Measurements from ENCODE around the gene PKNOX2. TPM values are rescaled to one million over a fixed set of nuclear protein-coding genes. Genes with fewer than 3 reads are reported as not detected.
A peak's percentile ranks its signal among the peaks of the same experiment; 100 is the strongest.

PKNOX2 gene
- total RNA-seq, 1 donor from 2014 or later, result 41.8 TPM

GRCh38 chr11:125348674-125349309 lies 184.2 kb downstream of the PKNOX2 start:
- peak; percentile 84 for DNase-seq (ENCODE audit: low spot score)
- no peaks in the 10 kb centered on the region for H3K9me3 Mint-ChIP-seq (ENCODE audit: unreplicated experiment)
- TF ChIP-seq, protein P1, sequence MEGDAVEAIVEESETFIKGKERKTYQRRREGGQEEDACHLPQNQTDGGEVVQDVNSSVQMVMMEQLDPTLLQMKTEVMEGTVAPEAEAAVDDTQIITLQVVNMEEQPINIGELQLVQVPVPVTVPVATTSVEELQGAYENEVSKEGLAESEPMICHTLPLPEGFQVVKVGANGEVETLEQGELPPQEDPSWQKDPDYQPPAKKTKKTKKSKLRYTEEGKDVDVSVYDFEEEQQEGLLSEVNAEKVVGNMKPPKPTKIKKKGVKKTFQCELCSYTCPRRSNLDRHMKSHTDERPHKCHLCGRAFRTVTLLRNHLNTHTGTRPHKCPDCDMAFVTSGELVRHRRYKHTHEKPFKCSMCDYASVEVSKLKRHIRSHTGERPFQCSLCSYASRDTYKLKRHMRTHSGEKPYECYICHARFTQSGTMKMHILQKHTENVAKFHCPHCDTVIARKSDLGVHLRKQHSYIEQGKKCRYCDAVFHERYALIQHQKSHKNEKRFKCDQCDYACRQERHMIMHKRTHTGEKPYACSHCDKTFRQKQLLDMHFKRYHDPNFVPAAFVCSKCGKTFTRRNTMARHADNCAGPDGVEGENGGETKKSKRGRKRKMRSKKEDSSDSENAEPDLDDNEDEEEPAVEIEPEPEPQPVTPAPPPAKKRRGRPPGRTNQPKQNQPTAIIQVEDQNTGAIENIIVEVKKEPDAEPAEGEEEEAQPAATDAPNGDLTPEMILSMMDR (IDR thresholded peaks at IDR 0.05; ENCODE audit: unreplicated experiment), result peak; percentile 88
- H3K27ac Mint-ChIP-seq (ENCODE audit: unreplicated experiment), result no peak overlapping the region
- no peak overlapping the region for H3K4me3 Mint-ChIP-seq (ENCODE audit: unreplicated experiment)
- H3K27me3 Mint-ChIP-seq (ENCODE audit: unreplicated experiment), result peaks cover 12% of the 10 kb centered on the region
- peaks cover 14% of the 10 kb centered on the region for H3K36me3 Mint-ChIP-seq (ENCODE audit: low read depth, unreplicated experiment)
- H3K4me1 Mint-ChIP-seq (ENCODE audit: unreplicated experiment), result peaks cover 45% of the 10 kb centered on the region

- Mint-ChIP-seq H3K4me3 (ENCODE audit: unreplicated experiment) (no peak overlapping the region), H3K36me3 (ENCODE audit: low read depth, unreplicated experiment) (peaks cover 16% of the 10 kb centered on the region), H3K27ac (ENCODE audit: unreplicated experiment) (no peak overlapping the region), H3K4me1 (ENCODE audit: unreplicated experiment) (peaks cover 50% of the 10 kb centered on the region), H3K27me3 (ENCODE audit: unreplicated experiment) (peaks cover 15% of the 10 kb centered on the region), H3K9me3 (ENCODE audit: unreplicated experiment) (no peaks in the 10 kb centered on the region)
- DNase-seq (ENCODE audit: low spot score), result no peak
- TF ChIP-seq, protein P1 (IDR thresholded peaks at IDR 0.05; ENCODE audit: unreplicated experiment), result no peak
Observed at GRCh38 chr11:125350206-125351032, 185.9 kb downstream of the PKNOX2 start.

- Mint-ChIP-seq H3K4me3 (ENCODE audit: unreplicated experiment) (peak overlapping the region; percentile 70), H3K27ac (ENCODE audit: unreplicated experiment) (peak overlapping the region; percentile 48), H3K36me3 (ENCODE audit: low read depth, unreplicated experiment) (peaks cover 24% of the 10 kb centered on the region), H3K27me3 (ENCODE audit: unreplicated experiment) (peaks cover 15% of the 10 kb centered on the region), H3K9me3 (ENCODE audit: unreplicated experiment) (no peaks in the 10 kb centered on the region), H3K4me1 (ENCODE audit: unreplicated experiment) (peaks cover 50% of the 10 kb centered on the region)
- no peak for DNase-seq (ENCODE audit: low spot score)
- TF ChIP-seq, protein P1 (IDR thresholded peaks at IDR 0.05; ENCODE audit: unreplicated experiment), result no peak
Observed at GRCh38 chr11:125351033-125351867, 186.7 kb downstream of the PKNOX2 start.

GRCh38 chr11:125351868-125352250 lies 187.3 kb downstream of the PKNOX2 start:
- peaks cover 15% of the 10 kb centered on the region for H3K27me3 Mint-ChIP-seq (ENCODE audit: unreplicated experiment)
- H3K4me3 Mint-ChIP-seq (ENCODE audit: unreplicated experiment), result peak overlapping the region; percentile 70
- no peaks in the 10 kb centered on the region for H3K9me3 Mint-ChIP-seq (ENCODE audit: unreplicated experiment)
- peaks cover 44% of the 10 kb centered on the region for H3K4me1 Mint-ChIP-seq (ENCODE audit: unreplicated experiment)
- peaks cover 24% of the 10 kb centered on the region for H3K36me3 Mint-ChIP-seq (ENCODE audit: low read depth, unreplicated experiment)
- TF ChIP-seq, protein P1 (IDR thresholded peaks at IDR 0.05; ENCODE audit: unreplicated experiment), result no peak
- H3K27ac Mint-ChIP-seq (ENCODE audit: unreplicated experiment), result peak overlapping the region; percentile 48
- no peak for DNase-seq (ENCODE audit: low spot score)

Measured in endothelial cell (in vitro differentiated cells).